Progenitor cell of endocrine pancreas (in vitro differentiated cells): ENCODE results near the gene PCED1A. TPM values are rescaled to one million over a fixed set of nuclear protein-coding genes. Genes with fewer than 3 reads are reported as not detected.
A peak's percentile ranks its signal among the peaks of the same experiment; 100 is the strongest.

ENCODE experiments used
- DNase-seq: peaks from one replicate; pipeline ENCODE4 v3.0.0; 2021; ENCODE audit warnings: low spot score; ENCODE audit not compliant: unreplicated experiment
- H3K27ac Mint-ChIP-seq: 2 replicates; pipeline ENCODE4 v1.8.0; 2021; ENCODE audit warnings: mild to moderate bottlenecking, moderate library complexity, mixed read lengths
- H3K27me3 Mint-ChIP-seq: 2 replicates; pipeline ENCODE4 v1.8.0; 2021; ENCODE audit warnings: mixed read lengths
- H3K36me3 Mint-ChIP-seq: 2 replicates; pipeline ENCODE4 v1.8.0; 2022; ENCODE audit warnings: mixed read lengths; ENCODE audit not compliant: insufficient read depth
- H3K4me1 Mint-ChIP-seq: 2 replicates; pipeline ENCODE4 v1.8.0; 2021; ENCODE audit warnings: low read depth, mixed read lengths
- H3K4me3 Mint-ChIP-seq: 2 replicates; pipeline ENCODE4 v1.8.0; 2021; ENCODE audit warnings: low read depth, mild to moderate bottlenecking, moderate library complexity, mixed read lengths
- H3K9me3 Mint-ChIP-seq: 2 replicates; pipeline ENCODE4 v1.8.0; 2021; ENCODE audit warnings: low read depth, mixed read lengths
- CTCF ChIP-seq: fragments of 200-600 bp; sonication (generic); IDR thresholded peaks from one replicate; pipeline ENCODE4 v1.5.0; 2021; ENCODE audit warnings: antibody characterized with exemption, mild to moderate bottlenecking; ENCODE audit not compliant: unreplicated experiment
- total RNA-seq: library from RNA; stranded (reverse); gene quantifications from 2 replicates; pipeline ENCODE4 v1.2.1, GENCODE V29; 2021

The PCED1A gene
- total RNA-seq, 1 donor from 2014 or later: 81.1 TPM

DNA sequence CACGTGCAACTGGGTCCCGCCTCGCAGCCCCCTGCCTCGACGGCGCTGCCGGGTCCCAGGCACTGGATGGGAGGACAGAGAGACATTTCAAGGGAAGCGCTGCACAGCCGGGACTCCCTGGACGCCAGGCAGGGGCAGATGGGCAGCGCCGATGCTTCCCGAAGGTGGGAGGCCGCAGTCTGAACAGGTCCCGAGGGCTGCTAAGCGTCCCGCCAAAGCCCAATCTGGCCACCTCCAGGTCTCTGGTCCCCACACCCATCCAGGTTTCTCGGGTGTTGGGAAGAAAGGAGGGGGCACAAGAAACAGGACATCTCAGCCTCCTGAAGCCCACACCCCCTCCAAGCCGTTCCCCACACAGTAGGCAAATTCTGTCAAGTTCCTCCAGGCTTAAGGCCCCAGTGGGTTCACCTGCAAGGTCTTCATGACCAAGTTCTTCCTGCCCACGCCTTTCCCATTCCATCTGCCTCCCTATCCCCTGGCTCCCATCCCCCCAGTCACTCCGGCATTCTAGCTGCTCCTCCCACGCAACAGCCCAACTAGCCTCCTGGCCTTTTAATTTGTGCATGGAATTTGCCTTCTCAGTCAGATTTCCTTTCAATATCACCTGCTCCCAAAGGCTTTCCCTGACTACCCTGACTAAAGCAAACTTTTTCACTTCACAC lies 34.6 kb downstream of the PCED1A start:
- Mint-ChIP-seq H3K9me3 (no peaks in the 10 kb centered on the region), H3K4me3 (no peak overlapping the region), H3K27me3 (peaks cover 57% of the 10 kb centered on the region), H3K4me1 (peaks cover 7% of the 10 kb centered on the region), H3K27ac (no peak overlapping the region), H3K36me3 (no peaks in the 10 kb centered on the region)
- no peak for DNase-seq
- no peak for TF ChIP-seq CTCF

- no peak overlapping the region for H3K27ac Mint-ChIP-seq
- peaks cover 9% of the 10 kb centered on the region for H3K4me1 Mint-ChIP-seq
- peaks cover 57% of the 10 kb centered on the region for H3K27me3 Mint-ChIP-seq
- H3K36me3 Mint-ChIP-seq: no peaks in the 10 kb centered on the region
- TF ChIP-seq CTCF: no peak
- no peak overlapping the region for H3K4me3 Mint-ChIP-seq
- no peak for DNase-seq
- no peaks in the 10 kb centered on the region for H3K9me3 Mint-ChIP-seq
These were observed 35.4 kb downstream of the PCED1A start for GRCh38 chr20:2804852-2805688.

GRCh38 chr20:2804041-2804828 lies 36.2 kb downstream of the PCED1A start:
- DNase-seq: no peak
- Mint-ChIP-seq H3K4me1 (peaks cover 14% of the 10 kb centered on the region), H3K27me3 (peaks cover 56% of the 10 kb centered on the region), H3K36me3 (no peaks in the 10 kb centered on the region), H3K9me3 (no peaks in the 10 kb centered on the region), H3K4me3 (no peak overlapping the region), H3K27ac (no peak overlapping the region)
- no peak for TF ChIP-seq CTCF

GRCh38 chr20:2801286-2801728 lies 39.1 kb downstream of the PCED1A start:
- H3K27ac Mint-ChIP-seq: peak overlapping the region; percentile 33

More at GRCh38 chr20:2801286-2801728, 39.1 kb downstream of the PCED1A start:
- no peak for TF ChIP-seq CTCF
- H3K4me3 Mint-ChIP-seq: peak overlapping the region; percentile 87
- peaks cover 4% of the 10 kb centered on the region for H3K36me3 Mint-ChIP-seq
- DNase-seq: no peak
- no peaks in the 10 kb centered on the region for H3K9me3 Mint-ChIP-seq
- H3K4me1 Mint-ChIP-seq: peaks cover 17% of the 10 kb centered on the region
- peaks cover 35% of the 10 kb centered on the region for H3K27me3 Mint-ChIP-seq
